Measurements from ENCODE around the gene ECD. TPM values are rescaled to one million over a fixed set of nuclear protein-coding genes. Genes with fewer than 3 reads are reported as not detected.

ECD gene
- total RNA-seq, 4 donors from 2014 or later = 11.0 to 22.8 (median 18.6) TPM

DNA sequence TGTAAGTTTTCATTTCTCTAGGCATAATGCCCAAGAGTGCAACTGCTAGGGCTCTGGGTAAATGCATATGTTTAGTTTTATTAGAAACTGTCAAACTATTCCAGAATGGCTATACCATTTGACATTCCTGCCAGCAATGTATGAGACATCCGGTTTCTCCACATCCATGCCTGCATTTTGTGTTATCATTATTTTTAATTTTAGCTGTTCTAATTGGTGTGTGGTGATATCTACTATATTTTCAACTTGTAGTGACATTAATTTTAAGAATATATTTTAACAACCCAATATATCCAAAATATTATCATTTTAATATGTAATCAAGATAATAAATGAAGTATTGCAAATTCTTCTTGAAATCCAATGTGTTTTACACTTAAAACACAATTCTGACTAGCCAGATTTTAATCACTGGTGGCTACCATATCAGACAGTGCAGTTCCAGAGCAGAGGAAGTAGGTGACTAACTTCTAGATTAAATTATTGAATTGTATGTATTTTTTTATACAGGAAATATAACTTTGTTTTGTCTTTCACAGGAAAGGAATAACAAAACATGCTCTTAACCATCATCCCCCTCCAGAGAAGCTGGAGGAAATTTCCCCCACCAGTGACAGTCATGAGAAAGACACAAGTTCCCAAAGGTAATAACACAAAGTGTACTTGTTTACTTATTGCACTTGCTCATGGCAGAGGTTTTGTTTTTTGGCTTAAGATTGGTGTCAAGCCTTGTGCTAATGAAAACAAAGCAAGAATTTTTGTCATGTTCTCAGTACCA is 6.5 kb upstream of the ECD start:
- ATAC-seq (no peak), DNase-seq (no peak)
- intact Hi-C loops (cut with DNase I; ENCODE audit: low total_unique reads) (no loop called here), in situ Hi-C loops (cut with MboI; ENCODE audit: low sequenced_read_pairs in 4 of 4) (loop anchor here (25.0 kb wide), 2 partner anchors 112 to 812 kb away; partner anchors contain the start of gene DNAJB12 (in 4 of the 4))
- peaks cover 0 to 38% of the 10 kb centered on the region in 2 donors for H3K36me3 ChIP-seq
- no peaks in the 10 kb centered on the region for H3K9me3 ChIP-seq
- peaks cover 0 to 4% of the 10 kb centered on the region in 2 donors for H3K4me1 ChIP-seq
- H3K4me3 ChIP-seq = no peak overlapping the region
- H3K27me3 ChIP-seq = no peaks in the 10 kb centered on the region
- H3K27ac ChIP-seq = no peak overlapping the region
- TF ChIP-seq, protein P1, sequence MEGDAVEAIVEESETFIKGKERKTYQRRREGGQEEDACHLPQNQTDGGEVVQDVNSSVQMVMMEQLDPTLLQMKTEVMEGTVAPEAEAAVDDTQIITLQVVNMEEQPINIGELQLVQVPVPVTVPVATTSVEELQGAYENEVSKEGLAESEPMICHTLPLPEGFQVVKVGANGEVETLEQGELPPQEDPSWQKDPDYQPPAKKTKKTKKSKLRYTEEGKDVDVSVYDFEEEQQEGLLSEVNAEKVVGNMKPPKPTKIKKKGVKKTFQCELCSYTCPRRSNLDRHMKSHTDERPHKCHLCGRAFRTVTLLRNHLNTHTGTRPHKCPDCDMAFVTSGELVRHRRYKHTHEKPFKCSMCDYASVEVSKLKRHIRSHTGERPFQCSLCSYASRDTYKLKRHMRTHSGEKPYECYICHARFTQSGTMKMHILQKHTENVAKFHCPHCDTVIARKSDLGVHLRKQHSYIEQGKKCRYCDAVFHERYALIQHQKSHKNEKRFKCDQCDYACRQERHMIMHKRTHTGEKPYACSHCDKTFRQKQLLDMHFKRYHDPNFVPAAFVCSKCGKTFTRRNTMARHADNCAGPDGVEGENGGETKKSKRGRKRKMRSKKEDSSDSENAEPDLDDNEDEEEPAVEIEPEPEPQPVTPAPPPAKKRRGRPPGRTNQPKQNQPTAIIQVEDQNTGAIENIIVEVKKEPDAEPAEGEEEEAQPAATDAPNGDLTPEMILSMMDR (IDR thresholded peaks at IDR 0.05 in 4 of 5, conservative IDR thresholded peaks at IDR 0.05 in 1 of 5) = no peak
- TF ChIP-seq POLR2A (IDR thresholded peaks at IDR 0.05) = no peak

DNA sequence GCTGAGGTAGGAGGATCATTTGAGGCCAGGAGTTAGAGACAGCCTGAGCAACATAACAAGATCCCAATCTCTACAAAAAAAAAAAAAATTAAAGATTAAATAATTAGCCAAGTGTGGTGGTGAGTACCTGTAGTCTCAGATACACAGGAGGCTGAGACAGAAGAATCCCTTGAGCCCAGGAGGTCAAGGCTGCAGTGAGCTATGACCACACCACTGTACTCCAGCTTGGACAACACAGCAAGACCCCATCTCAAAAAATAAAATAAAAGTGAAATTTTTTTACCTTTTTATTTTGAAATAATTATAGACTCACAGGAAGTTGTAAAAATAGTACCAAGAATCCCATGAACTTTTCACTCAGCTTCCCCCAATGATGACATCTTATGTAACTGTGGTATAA is 5.1 kb upstream of the ECD start:
- Histone ChIP-seq H3K36me3 (peaks cover 0 to 24% of the 10 kb centered on the region in 2 donors), H3K27ac (no peak overlapping the region), H3K4me3 (no peak overlapping the region), H3K4me1 (peaks cover 4 to 14% of the 10 kb centered on the region in 2 donors), H3K27me3 (no peaks in the 10 kb centered on the region), H3K9me3 (no peaks in the 10 kb centered on the region)
- TF ChIP-seq POLR2A (IDR thresholded peaks at IDR 0.05) = no peak
- TF ChIP-seq, protein P1 (IDR thresholded peaks at IDR 0.05 in 4 of 5, conservative IDR thresholded peaks at IDR 0.05 in 1 of 5) = no peak
- intact Hi-C loops (cut with DNase I; ENCODE audit: low total_unique reads) (no loop called here), in situ Hi-C loops (cut with MboI; ENCODE audit: low sequenced_read_pairs in 4 of 4) (loop anchor here (25.0 kb wide), 2 partner anchors 111 to 811 kb away; partner anchors contain the start of gene DNAJB12 (in 4 of the 4))
- DNase-seq (no peak), ATAC-seq (no peak)

DNA sequence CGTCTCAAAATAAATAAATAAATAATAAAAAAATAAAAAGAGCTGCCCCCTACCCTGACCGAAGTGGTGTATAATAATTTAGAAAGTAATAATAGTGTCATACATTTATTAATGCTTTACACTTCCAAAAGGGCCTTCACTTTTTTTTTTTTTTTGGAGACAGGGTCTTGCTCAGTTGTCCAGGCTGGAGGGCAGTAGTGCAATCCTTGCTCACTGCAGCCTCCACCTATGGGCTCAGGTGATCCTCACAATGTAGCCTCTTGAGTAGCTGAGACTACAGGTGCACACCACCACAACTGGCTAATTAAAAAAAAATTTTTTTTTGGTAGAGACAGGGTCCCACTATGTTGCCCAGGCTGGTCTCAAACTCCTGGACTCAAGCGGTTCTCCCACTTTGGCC is 1.5 kb upstream of the ECD start:
- H3K9me3 ChIP-seq = no peaks in the 10 kb centered on the region
- no peak overlapping the region for H3K4me3 ChIP-seq
- peaks cover 20 to 26% of the 10 kb centered on the region in 2 donors for H3K4me1 ChIP-seq
- TF ChIP-seq, protein P1 (IDR thresholded peaks at IDR 0.05 in 4 of 5, conservative IDR thresholded peaks at IDR 0.05 in 1 of 5) = no peak
- no peak for TF ChIP-seq POLR2A (IDR thresholded peaks at IDR 0.05)
- H3K36me3 ChIP-seq = no peaks in the 10 kb centered on the region
- H3K27ac ChIP-seq = peak overlapping the region in 1 of 4 donors; percentile 97
- no peaks in the 10 kb centered on the region for H3K27me3 ChIP-seq
- DNase-seq = no peak
- in situ Hi-C loops (cut with MboI; ENCODE audit: low sequenced_read_pairs in 4 of 4) (loop anchor here (10.0 to 25.0 kb wide), 3 partner anchors 75 to 807 kb away; partner anchors contain the start of genes DNAJB12 (in 4 of the 4) and P4HA1 (in 2 of the 4)), intact Hi-C loops (cut with DNase I; ENCODE audit: low total_unique reads) (loop anchor here (2.0 to 5.0 kb wide), 3 partner anchors 37 to 477 kb away; partner anchors contain the start of genes MCU and P4HA1)
- no peak for ATAC-seq

DNA sequence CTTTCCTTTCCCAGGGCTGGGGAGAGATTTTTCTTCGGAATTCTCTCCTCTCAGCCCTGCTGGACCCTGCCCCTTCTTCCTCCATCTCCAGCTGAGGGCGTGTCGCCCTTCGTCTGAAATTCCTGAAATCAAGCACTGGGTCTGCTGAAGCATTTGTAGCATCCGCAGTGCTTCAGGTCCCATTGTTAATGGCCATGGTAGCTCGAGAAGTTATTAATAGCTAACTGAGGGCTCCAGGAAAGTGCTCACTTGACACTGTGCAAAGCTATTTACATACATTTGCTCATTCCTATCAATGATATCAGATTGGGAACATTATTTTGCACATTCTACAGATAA is 626 bp upstream of the ECD start:
- intact Hi-C loops (cut with DNase I; ENCODE audit: low total_unique reads) (loop anchor here (1.0 to 5.0 kb wide), 4 partner anchors 36 to 476 kb away; partner anchors contain the start of genes MCU, MRPS16 and P4HA1), in situ Hi-C loops (cut with MboI; ENCODE audit: low sequenced_read_pairs in 4 of 4) (loop anchor here (10.0 to 25.0 kb wide), 3 partner anchors 74 to 806 kb away; partner anchors contain the start of genes DNAJB12 (in 4 of the 4) and P4HA1 (in 2 of the 4))
- TF ChIP-seq, protein P1 (IDR thresholded peaks at IDR 0.05 in 4 of 5, conservative IDR thresholded peaks at IDR 0.05 in 1 of 5) = no peak
- TF ChIP-seq POLR2A (IDR thresholded peaks at IDR 0.05) = no peak
- Histone ChIP-seq H3K4me3 (peak overlapping the region; percentile 78 to 96 (median 83)), H3K9me3 (no peaks in the 10 kb centered on the region), H3K27ac (peak overlapping the region; percentile 93 to 97 (median 94)), H3K4me1 (peaks cover 26 to 32% of the 10 kb centered on the region in 2 donors), H3K36me3 (peaks cover 0 to 3% of the 10 kb centered on the region in 2 donors), H3K27me3 (no peaks in the 10 kb centered on the region)
- DNase-seq = no peak
- peak in 1 of 2 donors; percentile 21 for ATAC-seq
